GM18873 (cell line): ENCODE data around the gene CDK11A.

Experiments
- ATAC-seq: cut with Tn5 transposase; IDR thresholded peaks from one replicate; pipeline ENCODE4 v1.9.1; 2021; ENCODE audit warnings: mild to moderate bottlenecking, moderate library complexity, moderate number of reproducible peaks; ENCODE audit not compliant: unreplicated experiment, low FRiP score

The CDK11A gene

DNA sequence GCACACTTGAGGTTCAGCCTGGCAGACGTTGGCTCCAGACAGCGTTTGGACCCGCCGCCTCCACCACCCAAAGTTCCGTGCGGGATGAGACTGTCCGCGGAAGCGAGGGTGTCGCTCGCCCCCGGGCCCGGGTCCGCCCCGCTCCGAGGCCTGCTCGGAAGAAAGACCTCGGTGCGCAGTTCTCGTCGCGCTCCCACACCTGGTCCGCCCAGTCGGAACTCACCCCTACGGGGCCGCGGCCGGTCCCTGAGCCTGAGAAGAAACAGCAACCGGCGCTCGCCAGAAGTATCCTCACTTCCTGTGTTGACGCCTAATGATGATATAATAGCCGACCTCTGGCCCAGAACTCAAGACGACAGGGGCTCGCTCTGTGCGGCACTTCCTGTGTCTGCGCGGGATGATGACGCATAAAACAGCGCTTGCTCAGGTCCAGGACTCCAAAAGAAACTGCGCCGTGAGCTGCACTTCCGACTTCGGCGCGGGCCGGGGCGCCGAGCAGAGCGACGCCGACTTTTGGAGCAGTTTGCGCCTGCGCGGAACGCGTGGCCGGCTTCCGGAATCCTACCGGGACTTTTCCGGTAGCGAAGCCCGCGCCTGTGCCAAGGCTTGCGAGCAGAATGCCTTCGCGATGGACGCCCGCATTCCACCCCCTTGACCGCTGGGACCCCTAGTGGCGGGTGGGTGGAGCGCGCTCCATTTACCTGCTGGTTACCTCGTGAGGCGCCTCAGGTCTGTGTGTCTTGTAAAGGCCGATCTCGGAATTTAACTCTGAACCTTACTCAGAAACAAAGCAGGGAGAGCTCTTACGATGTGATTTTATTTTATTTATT lies at the start of gene CDK11A:
TSS of gene CDK11A (minus strand) at position 323 of the 830 bp plus-strand sequence. CDS start 1,539 bp downstream, outside the sequence.
- peak; percentile 91 for ATAC-seq

DNA sequence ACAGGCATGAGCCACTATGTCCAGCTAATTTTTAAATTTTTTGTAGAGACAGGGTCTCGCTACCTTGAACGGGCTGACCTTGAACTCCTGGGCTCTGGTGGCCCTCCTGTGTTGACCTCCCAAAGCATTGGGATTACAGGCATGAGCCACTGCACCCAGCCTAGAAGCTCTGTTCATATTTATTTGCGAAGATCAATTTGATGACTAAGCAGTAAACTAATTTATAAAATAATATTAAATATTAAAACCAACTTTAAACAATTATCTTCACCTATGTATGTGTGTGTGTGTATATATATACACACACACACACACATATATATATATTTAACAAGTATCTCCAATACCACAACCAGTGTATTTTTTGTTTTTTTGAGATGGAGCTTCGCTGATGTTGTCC lies 49.7 kb upstream of the CDK11A start:
- ATAC-seq: no peak

DNA sequence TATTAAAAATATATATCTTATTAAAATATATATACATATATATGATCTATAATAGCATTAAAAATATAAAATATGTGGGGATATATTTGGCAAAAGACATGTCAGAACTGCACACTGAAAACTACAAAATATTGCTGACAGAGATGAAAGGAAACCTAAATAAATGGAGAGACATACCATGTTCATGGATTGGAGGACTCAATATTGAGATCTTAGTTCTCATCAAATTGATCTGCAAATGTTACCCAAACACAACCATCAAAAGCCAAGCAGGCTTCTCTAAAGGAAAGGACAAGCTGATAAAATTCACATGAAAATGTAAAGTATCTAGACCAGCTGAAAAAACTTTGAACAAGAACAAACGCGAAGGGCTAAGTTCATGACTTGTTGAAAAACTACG lies 46.9 kb upstream of the CDK11A start:
- no peak for ATAC-seq

GRCh38 chr1:1770102-1770501 lies 45.9 kb upstream of the CDK11A start:
- no peak for ATAC-seq

GRCh38 chr1:1768249-1768992 lies 44.3 kb upstream of the CDK11A start:
- no peak for ATAC-seq

- no peak for ATAC-seq
Observed at GRCh38 chr1:1764876-1765470, 40.8 kb upstream of the CDK11A start.

GRCh38 chr1:1763657-1764621 lies 39.8 kb upstream of the CDK11A start:
- ATAC-seq: no peak

DNA sequence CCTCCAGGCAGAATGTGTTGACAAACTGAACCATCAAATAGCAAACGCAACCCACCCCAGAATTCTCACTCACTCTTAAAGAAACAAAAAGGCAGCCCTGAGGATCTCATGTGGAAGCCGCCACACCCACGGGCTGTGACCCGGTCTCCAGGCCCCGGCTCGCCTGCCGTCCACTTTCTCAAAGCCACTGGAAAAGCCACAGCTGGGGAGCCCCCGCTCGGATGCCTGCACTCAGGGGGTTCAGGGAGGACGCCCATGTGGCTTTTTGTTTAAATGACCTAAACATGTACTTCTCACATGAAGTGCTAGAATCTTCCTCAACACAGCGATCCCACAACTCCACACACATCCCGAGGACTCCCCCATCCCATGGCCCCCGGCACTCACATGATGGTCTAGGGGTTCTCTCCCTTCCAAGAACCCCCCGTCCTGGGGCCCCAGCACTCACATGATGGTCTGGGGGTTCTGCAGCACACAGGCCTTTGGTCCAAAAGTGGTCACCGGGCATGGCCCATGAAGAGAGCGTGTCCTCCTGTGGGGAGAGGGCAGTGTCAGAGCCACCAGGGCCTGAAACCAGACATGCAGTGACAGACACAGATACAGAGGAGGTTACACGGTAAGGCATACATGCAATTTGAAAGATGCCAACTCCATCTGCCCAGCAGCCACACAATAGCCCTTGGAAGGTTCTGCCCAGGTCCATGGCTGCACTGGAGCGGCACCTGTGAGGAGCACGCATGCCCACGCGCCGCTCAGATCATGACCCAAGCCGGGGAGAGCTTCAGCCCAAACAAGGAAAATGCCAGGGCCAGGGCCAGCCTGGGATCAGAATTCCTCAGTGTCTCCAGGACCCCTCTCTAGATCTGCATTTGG lies 37.6 kb upstream of the CDK11A start:
- no peak for ATAC-seq

DNA sequence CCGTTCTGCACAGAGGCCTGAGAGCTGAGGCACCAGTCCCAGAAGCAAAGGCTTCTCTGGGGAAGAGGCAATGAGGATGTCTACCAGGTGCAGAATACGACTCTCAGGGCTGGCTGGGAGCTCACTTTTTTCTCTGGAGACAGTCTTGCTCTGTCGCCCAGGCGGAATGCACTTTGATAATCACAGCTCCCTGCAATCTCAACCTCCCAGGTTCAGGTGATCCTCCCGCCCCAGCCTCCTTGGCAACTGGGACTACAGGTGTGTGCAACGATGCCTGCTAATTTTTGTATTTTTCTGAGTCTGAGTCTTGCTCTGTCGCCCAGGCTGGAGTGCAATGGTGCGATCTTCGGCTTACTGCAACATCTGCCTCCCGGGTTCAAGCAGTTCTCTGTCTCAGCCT lies 36.6 kb upstream of the CDK11A start:
- ATAC-seq: no peak

- no peak for ATAC-seq
Observed at GRCh38 chr1:1760345-1760650, 36.1 kb upstream of the CDK11A start.

DNA sequence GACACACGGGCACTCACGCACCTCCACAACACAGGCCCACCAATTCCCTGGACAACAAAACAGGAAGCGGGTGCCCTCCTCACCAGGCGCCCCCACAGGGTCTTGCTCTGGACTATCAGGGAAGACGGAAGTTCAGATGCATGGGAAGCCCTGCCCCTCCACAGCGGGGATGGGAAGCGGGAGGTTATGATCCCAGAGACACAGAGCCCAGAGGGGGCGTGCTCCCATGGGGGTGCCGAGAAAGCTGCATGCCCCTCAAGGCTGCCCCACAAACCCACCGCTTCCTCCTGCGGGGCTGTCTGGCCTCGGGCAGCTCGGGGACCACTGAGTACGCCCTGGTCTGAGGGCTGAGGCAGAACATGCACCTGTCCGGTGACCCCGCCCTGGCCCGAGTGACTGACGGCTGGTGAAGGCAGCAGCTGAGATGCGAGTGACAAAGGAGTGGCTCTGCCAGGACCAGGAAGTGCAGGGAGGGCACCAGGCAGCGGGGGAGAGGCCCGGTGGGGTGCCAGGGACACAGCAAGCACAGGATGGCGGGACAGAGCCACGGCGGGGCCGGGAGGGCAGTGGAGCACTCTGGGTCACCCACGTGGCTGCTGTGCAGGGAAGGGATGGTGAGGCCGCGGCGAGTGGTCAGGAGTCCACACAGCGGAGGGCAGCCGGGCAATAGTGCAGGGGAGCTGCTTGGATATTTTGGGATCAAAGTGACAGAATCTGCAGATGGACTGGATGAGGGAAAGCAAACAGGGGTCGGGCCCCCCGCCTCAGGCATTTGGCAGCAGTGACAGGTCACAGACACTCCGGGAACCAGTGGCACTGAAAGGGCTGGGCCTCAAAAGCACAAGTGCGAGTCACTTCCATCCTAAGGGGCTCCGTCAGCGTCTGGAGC lies 35.5 kb upstream of the CDK11A start:
- no peak for ATAC-seq

- no peak for ATAC-seq
Observed at GRCh38 chr1:1758692-1759455, 34.7 kb upstream of the CDK11A start.

GRCh38 chr1:1758059-1758621 lies 34.0 kb upstream of the CDK11A start:
- ATAC-seq: no peak

DNA sequence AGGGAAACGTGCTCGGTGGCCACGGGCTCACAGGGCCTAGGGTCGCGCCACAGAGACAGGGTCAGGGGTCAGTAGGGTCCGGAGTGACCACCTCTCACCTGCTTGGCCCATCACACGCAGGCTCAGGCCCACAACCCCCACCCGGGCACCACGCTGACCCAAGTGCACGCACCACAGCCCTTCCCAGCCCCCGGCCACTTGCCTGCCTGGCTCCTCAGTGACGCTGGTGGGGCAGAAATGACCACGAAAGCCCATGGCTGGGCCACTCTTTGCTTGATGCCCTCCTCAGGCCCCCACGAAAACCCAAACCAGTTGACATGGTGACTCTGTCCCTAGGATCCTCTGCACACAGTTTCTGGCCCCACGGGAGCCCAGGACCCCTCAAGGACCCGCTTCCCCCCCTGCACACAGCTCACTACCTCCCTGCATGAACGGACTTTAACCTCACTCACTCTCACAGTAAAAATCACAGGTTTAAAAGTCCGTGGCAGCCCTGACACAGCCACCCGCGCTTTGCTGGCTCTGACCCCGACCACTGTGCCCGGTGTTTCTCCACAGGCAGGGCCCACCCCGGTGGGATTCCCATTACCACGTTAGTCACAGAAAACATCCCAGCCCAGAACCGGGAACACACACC lies 33.4 kb upstream of the CDK11A start:
- no peak for ATAC-seq

- no peak for ATAC-seq
Observed at GRCh38 chr1:1756661-1757421, 32.7 kb upstream of the CDK11A start.

DNA sequence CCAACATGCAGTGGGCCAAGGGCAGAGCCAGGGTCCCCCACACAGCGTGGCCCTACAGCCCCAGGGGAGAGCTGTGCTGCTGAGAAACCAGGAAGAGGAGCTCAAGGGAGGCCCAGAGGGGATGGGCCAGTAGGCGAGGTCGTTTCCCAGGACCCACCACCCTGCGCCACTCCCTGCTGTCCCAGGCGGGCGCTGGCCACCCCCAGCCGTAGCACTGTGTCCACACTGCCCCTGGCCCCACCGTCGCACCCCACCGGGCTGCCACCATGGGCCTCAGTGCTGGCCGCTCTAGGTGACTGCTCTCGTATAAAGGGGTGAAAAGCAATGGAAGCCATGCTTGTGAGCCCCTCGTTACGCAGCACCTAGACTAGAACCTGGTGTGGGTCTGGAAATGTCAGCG lies 31.7 kb upstream of the CDK11A start:
- ATAC-seq: no peak
